Kidney epithelial cell (primary cell): ENCODE data around the gene USP12. TPM values are rescaled to one million over a fixed set of nuclear protein-coding genes. Genes with fewer than 3 reads are reported as not detected.

Source experiments
- DNase-seq: peaks from one replicate; pipeline ENCODE4 v3.0.0-alpha.2; 2010; ENCODE audit warnings: low read depth
- H3K27me3 ChIP-seq: 2 replicates; pipeline ENCODE4 v1.6.0; 2011; ENCODE audit warnings: low read length; ENCODE audit not compliant: control insufficient read depth, insufficient read depth
- H3K36me3 ChIP-seq: 2 replicates; pipeline ENCODE4 v1.5.1; 2011; ENCODE audit warnings: low read length; ENCODE audit not compliant: control insufficient read depth, insufficient read depth
- H3K4me3 ChIP-seq: 2 replicates; pipeline ENCODE4 v1.5.1; 2011; ENCODE audit warnings: low read depth, mild to moderate bottlenecking, control low read depth, low read length
- total RNA-seq: library from RNA; depleted of rRNA; stranded (reverse); fragments of >200 nt; gene quantifications from 2 replicates; pipeline ENCODE4 v1.2.3, GENCODE V29; 2015
- TF ChIP-seq, protein P1 (sequence below): IDR thresholded peaks from 2 replicates; pipeline ENCODE4 v1.5.1; 2011; ENCODE audit warnings: mild to moderate bottlenecking, moderate library complexity, low read length, control low read depth, inconsistent platforms; ENCODE audit not compliant: insufficient read depth, poor library complexity, severe bottlenecking

USP12 gene
- total RNA-seq, 1 donor from 2014 or later: 13.8 TPM

DNA sequence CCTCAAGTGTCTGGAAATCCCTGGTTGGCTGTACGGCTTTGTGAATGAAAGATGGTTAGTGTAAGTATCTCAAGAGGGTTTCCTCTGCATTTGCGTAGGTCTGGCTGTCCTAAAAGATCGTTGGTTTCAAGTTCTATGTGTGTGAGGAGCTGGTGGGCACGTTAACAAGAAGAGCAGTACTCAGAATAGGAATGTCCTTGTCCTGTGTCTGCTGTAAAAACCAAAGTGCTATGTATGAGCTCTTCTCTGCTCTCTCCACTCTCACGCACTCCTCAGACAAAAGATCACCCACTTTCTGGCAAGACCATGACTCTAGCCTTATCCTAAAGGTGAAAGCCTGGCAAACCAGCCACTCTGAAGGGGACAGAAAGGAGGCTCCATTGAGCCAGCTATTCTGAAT is 39.1 kb downstream of the USP12 start:
- no peaks in the 10 kb centered on the region for H3K36me3 ChIP-seq
- TF ChIP-seq, protein P1, sequence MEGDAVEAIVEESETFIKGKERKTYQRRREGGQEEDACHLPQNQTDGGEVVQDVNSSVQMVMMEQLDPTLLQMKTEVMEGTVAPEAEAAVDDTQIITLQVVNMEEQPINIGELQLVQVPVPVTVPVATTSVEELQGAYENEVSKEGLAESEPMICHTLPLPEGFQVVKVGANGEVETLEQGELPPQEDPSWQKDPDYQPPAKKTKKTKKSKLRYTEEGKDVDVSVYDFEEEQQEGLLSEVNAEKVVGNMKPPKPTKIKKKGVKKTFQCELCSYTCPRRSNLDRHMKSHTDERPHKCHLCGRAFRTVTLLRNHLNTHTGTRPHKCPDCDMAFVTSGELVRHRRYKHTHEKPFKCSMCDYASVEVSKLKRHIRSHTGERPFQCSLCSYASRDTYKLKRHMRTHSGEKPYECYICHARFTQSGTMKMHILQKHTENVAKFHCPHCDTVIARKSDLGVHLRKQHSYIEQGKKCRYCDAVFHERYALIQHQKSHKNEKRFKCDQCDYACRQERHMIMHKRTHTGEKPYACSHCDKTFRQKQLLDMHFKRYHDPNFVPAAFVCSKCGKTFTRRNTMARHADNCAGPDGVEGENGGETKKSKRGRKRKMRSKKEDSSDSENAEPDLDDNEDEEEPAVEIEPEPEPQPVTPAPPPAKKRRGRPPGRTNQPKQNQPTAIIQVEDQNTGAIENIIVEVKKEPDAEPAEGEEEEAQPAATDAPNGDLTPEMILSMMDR: no peak
- no peak overlapping the region for H3K4me3 ChIP-seq
- DNase-seq: no peak
- no peaks in the 10 kb centered on the region for H3K27me3 ChIP-seq

DNA sequence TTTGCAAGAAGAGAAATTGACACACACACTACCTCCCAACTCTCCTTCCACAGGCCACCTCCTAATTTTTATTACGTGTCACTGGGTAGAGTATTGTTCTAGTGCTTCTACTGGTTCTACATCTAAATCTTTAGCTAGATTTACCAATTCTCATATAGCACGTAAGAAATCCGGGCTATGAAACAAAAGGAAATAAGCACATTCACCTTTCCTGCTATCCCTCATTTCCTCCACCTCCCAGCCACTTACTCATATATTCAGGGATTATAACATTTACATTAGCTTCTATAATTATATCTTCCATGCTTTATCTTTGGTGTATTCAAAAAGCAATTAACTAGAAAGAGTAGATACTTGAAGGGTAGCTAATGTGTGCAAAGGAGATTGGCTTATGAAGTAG is 39.7 kb downstream of the USP12 start:
- DNase-seq: no peak
- TF ChIP-seq, protein P1: no peak

DNA sequence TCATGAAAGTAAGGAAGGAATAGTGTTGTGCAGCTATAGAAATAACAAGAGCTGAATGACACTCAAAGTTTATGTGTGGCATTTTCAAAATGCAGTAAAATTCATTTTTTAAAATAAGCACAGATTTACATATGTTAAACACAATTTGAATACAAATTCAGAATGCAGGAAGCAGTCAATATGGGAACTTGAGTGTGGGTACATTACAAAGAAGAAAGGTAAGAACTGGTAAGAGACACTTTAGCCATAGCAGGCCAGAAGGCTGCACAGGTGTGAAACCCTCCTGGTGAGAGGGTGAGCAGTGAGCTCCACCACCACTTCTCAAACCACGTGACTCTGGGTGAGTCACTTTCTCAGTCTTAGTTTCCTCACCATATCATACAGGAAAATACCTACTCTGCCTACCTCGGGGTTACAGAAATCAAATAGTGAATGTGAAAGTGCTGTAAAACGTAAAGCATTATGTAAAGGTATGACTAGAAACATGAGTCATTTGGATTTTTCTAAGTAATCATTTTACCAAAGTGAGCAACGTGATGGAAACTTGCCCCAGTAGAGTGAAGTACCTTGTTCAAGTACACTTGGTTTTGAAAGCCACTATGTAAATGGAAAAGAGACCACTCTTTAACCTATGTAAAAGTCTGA is 40.5 kb downstream of the USP12 start:
- DNase-seq: peak; percentile 5
- TF ChIP-seq, protein P1: no peak
- H3K36me3 ChIP-seq: no peaks in the 10 kb centered on the region
- no peak overlapping the region for H3K4me3 ChIP-seq
- H3K27me3 ChIP-seq: no peaks in the 10 kb centered on the region

More for the DNA sequence above, 39.7 kb downstream of the USP12 start:
- no peak overlapping the region for H3K4me3 ChIP-seq
- no peaks in the 10 kb centered on the region for H3K27me3 ChIP-seq
- H3K36me3 ChIP-seq: no peaks in the 10 kb centered on the region

DNA sequence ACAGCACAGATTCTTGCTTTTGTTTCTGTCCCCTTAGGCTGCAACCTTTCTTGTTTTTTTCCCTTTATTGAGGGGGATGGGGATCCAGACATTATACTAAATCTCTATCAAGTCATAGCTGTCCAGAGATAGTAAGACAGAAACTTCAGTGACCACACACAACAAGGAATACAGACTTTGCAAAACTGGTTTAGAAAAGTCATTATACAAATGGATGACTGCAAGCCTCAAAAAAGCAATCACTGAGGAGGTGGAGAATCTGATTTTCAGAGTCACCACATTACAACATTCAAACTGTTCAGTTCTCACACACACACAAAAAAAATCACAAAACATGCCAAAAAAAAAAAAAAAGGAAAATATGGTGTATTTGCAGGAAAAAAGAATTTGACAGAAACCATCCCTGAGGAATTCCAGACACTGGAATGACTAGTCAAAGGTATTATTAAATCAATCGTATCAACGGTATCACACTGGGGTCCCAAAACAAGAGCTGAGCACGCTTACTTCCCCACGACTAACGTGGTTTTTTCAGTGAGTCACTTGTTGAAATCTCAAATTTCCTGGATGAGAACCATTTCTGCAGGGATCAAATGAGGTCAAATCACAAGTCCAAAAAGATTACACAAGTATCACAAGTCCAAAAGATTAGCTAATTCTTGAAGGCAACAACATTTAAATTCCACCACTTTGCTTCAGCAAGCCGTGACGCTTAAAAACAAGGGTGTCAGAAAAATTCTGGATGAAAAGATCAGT is 41.2 kb downstream of the USP12 start:
- no peak for DNase-seq
- TF ChIP-seq, protein P1: no peak
- Histone ChIP-seq H3K27me3 (no peaks in the 10 kb centered on the region), H3K36me3 (peaks cover 1% of the 10 kb centered on the region), H3K4me3 (no peak overlapping the region)

DNA sequence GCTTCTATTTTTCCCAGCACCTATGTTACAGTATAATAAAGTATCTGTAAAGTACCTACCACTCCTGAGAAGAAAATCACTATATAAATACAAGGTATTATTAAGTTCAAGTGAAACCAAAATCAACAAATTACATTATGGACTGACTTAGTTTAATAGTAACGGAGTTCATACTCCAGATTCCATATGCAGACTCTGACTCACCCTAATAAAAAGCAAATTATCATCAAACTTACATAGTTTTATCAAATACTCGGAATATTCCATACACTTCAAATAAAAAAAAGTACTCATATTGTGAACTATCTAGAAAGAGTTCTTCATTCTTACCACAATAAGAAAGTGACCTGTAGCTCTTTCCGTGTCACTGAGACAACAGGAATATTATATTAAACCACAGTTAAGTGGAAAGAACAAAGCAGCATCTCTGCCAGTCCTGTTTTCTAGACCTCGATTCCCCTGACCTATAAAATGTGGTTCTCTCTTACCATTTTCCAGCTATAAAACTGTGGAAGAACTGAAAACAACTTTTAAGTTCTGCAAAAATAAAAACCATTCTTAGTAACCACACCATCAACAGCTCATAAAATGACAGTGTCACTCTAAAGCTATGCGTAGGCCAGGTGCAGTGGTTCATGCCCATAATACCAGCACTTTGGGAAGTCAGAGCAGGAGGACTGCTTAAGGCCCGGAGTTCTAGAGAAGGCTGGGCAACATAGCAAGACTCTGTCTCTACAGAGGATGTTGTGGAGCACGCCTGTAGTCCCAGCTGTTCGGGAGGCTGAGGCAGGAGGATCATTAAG is 42.6 kb downstream of the USP12 start:
- no peaks in the 10 kb centered on the region for H3K27me3 ChIP-seq
- DNase-seq: no peak

More for the DNA sequence above, 42.6 kb downstream of the USP12 start:
- Histone ChIP-seq H3K36me3 (peaks cover 1% of the 10 kb centered on the region), H3K4me3 (no peak overlapping the region)
- TF ChIP-seq, protein P1: no peak
